CD4-positive, alpha-beta T cell treated with Interleukin-15 for 1 hour (primary cell): Measurements from ENCODE around the gene PPFIA4.
A peak's percentile ranks its signal among the peaks of the same experiment; 100 is the strongest.
"Not testable (repeated sequence)": the region's sequence is repeated elsewhere in the genome, so short reads cannot be mapped to it uniquely, and the experiment has no call there.

Experiments used
- DNase-seq: peaks from one replicate; pipeline ENCODE4 v3.0.0-alpha.2; 2020

PPFIA4 gene

DNA sequence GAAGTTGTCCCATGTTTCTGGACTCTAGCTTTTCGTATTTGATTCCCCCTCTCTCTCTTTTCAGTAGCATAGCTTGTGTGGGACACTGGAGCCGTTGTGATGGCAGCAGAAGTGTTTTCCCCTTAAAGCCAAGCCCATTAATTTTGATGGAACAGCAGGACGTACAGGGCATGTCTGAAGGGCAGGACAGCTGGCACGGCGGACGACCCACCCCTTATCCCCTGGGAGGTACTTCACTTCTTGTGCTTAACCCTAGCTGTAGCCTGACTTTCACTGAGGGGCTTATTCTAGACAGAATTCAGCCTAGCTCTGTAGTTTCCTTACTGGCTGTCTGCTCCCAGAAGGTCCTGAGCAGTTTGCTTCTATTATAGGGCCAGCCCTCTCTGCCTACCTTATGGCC lies 8.6 kb upstream of the PPFIA4 start:
- DNase-seq, result no peak

DNA sequence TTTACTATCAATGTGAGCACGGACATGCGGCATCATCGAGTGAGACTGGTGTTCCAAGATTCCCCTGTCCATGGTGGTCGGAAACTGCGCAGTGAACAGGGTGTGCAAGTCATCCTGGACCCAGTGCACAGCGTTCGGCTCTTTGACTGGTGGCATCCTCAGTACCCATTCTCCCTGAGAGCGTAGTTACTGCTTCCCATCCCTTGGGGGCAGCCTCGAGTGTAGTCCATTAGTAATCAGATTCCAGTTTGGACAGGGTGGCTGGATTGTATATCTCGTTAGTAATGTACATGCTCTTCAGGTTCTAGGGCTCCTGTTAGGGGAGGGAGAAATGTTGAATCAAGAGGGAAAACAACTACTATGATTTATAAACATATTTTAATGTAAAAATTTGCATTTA lies 3.4 kb upstream of the PPFIA4 start:
- DNase-seq, result not testable (repeated sequence)

DNA sequence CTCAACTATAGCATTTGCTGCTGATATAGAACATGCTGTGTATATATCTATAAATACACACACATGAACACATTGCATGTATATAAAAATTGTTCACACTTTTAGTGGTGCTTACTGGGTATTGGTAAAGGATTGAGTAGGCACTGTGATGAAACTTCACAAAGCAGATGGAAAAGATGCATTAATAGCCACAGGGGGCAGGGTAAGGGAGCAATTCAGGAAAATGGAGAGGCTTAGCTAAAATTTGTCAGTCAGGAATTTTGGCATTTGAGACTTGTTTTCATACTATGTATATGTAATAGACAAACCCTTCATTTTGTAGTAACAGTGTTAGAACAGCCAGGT lies 633 bp upstream of the PPFIA4 start:
- no peak for DNase-seq

DNA sequence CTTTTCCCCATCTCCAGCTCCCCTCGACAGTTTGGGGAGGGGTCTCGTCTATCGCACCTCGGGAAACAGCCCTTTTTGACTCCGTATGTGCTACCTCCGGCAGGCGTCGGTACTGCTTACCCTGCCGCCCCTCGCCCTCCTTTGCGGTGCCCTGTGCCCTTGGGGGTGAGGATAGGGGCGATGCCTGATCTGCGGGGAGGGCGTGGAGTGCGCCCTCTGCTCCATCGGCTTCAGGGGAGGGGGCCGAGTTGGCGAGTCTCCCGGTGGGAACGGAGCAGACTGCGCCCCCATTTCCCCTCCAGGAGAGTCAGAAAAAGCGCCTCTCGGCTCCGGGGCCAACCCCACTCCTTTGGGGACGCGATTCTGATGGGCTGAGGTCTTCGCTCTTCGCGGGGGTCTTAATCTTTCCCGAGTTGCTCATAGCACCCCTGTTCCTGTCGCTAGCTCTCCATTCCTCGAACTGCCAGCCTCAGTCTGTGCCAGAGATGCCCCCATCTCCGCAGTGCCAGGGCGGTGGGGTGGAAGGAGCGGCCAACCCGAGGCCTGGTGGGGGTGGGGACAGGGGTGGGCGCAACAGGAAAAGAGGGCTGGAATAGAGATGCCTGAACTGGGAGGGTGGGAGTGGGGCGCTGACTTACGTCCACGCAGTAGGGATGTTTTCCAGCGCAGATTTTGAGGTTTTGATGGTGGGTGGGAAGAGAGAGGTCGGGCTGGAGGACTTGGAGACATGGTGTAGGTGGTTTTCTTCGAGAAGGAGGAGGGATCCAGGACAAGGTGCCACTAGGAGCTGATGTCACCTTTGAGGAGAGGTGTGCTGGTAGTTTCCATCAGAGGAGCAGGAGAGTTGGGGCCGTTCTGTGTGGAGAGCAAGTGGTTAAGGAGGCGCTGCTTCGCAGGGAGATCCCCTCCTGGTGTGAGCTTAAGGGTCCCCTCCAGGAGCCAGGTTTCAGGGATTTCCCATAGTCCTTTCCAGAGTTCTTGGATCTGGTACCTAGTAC lies 674 bp downstream of the PPFIA4 start:
- no peak for DNase-seq

DNA sequence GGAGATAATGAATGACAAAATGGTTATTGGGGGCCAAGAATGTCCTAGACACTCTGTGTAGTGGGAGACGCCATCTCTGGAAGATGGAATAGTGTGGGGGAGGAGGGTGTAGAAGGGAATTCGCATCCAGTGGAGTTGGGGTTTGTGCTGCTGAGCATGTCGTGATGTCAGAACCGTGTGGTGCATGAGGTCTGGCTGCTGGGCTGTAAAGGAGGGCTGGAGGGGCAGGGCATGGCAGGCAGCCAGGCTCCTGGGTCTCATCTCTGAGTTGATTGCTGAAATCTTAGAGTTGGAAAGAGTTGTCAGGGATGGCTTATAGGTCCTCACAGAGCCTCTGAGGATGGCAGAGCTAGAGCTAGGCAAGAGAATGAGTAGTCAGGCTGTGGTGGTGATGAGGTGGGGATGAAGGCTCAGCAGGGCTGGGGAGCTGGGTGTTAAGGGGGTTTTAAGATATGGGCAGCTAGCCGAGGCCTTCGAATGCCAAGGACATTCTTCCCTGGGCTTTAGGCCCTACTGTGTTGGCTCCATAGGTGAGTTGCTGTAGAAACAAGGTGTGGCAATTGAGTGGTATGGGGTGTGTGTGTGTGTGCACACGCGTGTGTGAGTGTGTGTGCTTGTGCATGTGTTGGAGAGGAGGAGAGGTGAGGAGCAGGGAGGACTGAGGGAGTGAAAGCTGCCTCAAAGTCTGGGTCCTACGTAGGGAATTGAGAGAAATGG lies 1.9 kb downstream of the PPFIA4 start:
- no peak for DNase-seq

DNA sequence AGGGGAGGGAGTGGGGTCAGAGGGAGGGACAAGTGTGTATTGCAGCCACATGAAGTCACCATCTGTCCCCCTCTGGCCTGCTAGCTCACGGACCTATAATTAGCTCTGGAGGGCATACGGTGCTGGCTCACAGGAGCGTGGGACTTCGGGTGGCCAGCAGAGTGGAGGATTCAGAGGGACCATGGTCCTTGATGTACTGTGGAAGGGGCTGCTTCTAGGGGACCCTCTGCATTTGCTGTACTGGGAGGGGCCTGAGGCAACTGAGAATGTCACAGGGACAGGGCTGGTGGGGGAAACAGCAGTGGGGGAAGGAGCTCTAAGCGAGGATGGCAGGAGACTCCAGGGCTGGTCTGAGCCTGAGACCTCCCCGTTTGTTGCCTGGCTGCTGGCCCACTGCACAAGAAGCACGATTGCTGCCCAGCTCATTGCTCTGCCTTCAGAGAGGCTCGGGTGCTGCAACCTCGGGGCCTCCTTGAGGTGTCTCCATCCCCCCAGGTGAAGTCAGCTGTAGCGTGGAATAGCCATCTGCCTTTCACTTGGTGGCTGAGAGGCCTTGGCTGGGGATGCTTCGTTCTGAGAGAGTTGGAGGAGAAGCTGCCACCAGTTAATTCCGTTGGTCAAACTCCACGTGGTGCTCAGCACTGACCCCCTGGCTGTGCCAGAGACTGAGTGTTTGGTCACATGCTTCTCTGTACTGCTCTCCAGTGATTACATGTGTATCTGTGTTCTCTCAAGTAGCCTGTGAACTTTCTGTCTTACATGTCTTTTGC lies 2.7 kb downstream of the PPFIA4 start:
- DNase-seq, result no peak

DNA sequence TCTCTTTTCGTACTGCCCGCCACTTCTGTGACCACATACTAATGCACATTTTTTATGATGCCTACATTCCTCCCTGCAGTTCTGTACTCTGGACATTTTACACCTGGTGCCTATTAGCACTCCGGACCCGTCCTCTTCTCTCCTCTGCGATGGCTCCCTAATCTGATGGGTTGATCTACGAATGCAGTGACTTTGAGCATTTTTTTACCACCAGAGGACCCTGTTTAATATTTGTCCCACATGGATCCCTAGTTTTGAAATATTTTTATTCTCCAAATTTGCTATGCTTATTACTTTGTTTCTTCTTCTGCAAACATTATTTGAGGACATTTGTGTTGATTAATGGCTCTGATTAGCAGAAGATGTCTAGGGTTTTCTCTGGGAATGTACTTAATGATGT lies 5.2 kb downstream of the PPFIA4 start:
- no peak for DNase-seq

DNA sequence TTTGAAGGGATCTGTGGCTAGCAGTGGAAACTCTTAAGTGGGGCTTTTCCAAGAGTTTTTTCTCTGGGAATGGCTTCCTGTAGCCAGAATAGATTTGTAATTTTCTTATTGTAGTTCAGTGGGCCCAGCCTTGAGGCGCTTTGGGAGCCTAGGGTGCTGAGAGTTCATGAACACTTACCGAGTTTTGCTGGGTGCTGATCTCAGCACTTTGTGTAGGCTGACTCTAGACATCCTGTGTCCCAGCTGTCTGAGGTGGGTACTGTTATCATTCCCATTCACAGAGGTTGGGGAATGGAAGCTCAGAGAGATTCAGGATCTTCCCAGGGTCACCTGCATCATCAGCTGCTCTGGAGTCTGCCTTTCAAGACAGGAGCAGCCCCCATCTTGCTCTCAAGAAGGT lies 7.0 kb downstream of the PPFIA4 start:
- DNase-seq, result no peak

DNA sequence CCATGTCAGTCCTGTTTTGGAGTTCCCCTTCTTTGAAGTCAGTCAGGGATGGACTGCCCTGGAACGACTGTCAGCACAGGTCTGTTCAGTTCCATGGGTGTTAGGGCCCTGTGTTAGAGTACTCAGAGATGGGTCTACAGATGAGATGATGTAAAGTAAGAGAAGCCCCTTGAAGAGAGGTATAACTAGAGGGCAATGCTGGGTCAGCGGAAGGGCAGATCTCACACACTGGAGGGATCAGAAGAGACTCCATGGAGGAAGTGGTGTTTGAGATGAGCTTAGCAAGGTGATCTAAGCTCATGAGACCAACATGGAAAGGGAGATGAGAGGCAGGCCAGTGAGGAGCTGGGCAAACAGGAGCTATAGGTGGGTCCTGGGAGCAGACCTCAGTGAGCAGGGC lies 7.6 kb downstream of the PPFIA4 start:
- no peak for DNase-seq

DNA sequence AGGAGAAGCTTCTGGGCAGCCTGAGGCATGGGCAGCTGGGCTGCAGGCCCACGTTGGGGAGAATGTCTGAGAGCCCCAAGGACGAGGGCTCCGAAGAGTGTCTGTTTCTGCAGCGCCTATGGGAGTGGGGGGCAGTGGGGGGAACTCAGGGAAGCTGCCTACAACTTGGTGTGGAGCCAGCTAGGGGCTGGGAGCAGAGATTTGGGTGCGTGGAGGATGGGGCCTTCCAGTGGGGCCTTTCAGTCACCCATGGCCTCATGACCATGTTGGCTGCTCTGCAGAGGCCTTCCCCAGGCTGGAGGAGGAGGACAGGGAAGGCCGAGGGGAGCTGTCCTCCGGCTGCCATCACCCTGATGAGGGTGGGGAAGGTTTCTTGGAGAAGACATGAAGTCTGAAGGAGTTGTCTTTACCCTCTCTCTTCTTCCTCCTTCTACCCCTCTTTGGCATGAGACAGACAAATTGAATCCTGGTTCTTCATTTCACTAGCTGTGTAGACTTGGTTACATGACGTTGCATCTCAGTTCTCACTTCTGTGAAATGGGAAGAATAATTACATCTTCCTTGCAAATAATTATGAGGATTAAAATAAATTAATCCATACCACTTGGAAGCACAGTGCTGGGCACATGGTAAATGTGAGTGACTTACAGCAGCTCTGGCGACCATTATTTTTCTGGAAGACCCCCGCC lies 8.3 kb downstream of the PPFIA4 start:
- DNase-seq, result no peak

DNA sequence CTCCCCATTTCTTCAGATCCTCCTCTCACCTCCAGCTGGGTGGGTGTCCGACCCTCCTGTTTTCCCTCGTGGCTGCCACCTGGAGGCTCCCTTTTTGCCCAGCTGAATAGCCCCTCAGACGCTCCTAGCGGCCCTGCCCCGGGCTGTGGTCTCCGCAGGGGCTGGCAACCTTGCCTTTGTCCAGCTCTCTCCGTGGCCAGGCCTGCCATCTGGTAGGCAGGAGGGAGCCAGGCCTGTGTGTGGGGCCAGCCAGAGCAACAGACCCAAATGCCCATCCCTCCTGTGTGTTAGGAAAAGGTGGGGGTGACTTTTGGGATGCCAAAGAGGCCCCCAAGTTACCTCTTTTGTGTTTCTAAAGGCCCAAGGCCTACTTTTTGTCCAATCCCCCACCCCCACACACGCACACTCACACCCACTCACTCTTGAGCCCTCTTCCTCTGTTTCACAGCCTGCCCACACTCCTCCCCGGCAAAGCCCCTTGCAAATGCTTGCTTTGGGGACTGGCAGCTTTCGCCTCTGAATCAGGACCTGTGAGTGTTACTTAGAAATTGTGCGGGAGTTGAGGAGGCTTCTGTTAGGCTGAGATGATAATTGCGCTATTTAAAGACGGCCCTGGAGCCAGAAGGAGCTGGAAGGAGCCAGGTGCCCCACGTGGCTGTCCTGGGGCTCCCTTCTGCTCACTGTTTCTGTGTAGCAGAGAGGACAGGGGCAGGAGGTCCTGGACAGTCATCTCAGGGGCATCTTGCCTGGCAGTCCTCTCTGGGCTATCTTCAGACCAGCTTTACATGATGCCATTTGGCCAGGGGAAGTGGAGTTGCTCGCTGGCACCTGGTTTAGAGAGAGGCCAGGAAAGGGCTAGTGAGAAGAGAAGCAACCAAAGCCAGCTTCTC lies 9.1 kb downstream of the PPFIA4 start:
- DNase-seq, result no peak

DNA sequence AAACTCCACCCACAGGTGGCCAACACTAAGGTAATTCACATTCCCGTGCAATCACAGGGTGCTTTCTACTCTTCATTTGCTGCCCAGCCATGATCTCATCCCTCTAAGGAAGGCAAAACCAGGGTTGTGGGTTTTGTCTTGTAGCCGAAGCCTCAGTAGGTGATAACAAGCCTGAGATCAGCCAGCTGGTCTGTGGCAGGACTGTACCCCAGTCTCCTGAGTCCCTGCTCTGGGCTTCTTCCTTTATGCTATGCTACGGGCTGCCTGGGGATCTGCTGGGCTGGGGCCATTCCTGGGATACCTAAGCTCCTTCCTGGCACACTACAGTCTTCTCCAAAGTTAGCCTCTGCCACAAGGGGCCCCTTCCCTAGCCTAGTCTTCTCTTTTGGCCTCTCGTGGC lies 9.8 kb downstream of the PPFIA4 start:
- no peak for DNase-seq

DNA sequence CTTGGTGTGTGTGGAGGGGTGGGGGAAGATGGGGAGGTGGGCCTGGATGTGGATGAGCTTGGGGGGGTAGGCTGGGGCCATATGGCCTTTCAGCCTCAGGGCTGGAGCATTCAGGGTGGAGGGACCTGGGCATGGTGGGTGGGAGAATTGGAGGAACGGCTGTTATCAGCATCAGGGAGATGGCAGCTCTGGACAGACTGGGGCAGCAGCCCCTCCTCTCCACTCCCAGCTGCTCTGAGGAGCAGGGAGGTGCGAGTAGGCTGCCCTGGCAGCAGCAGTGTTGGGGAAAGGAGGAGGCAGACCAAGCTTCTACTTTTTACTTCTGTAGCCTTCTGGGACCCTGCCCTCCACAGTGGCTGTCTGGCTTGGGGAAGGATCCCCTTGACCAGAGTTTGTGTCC lies 10.2 kb downstream of the PPFIA4 start:
- DNase-seq, result no peak

DNA sequence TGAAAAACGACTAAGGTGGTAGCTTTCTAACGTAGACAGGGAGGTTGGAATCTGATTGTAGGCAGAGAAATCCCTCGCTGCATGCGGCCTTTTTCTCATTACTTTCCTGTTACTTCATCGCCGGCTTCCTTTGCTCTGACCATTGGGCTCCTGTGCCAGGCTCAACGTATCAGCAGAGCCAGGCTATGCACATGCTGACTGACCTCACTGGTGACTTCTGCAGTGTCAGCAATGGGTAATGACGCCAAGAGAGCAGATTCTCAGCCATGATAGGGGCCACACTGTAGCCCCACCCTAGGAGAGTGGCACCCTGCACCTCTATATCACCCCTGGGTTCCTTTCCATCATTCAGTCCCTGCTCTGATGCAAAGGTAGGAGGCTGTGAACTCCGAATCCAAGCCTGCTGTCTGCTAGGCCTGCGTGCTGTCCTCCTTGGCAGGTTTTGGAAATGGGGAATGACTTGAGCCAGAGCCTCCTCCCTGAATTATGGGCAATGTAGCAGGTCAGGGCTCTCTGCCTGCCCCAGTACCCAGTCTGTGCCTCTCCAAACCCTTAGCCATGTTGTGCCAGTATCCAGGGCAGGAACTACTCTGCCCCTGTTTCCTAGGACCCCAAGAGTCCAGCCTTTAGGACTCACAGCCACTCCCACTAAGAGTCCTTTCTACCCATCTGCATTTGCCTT lies 11.4 kb downstream of the PPFIA4 start:
- no peak for DNase-seq

DNA sequence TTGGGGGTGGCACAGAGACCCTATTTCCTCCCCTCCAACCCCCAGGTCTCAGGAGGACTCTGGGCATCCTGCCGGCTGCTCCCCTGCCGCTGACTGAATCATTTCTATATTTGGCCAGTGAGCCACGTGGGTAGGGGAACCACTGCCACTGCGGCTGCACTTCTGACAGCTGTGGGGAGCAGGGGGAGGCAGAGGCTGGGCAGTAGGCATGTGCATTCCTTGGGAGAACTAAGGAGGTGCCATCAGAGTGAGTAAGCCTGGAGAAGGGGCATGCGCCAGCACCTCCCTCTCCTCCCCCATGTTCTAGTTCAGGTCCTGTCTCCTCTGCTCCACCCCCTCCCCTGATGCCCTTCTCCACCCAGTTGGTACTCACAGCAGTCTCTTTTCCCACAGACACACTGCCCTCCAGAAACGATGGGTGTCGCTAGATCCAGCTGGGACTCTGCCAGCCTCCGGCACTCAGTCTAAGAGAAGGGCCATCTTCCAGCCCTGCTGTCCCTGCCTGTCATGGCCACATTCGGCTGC lies 12.0 kb downstream of the PPFIA4 start:
- no peak for DNase-seq

DNA sequence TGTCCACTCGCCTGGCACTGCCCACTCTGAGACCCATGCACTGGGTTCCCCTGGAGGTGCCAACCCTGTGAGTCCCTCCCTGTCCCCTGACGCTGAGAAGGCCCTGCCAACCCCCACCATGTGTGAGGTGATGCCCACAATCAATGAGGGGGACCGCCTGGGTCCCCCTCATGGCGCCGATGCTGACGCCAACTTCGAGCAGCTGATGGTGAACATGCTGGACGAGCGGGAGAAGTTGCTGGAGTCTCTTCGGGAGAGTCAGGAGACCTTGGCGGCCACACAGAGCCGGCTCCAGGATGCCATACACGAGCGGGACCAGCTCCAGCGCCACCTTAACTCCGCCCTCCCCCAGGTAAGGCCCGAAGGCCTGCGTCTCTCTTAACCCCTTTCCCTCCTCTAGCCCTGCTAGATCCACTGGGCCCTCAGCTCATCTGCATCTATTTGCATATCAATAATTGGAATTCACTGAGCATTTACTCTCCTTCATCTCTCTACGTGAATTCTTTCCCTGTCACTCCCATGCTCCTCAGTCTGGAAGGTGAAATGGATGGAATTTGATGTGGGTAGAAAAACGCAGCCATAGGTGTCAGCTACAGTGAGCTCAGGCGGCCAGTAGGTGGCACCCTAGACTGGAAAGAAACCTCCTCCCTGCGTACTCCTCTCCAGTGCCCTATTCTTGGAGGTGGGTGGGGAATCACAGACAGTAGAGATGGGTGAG lies 12.8 kb downstream of the PPFIA4 start:
- DNase-seq, result peak; percentile 58

DNA sequence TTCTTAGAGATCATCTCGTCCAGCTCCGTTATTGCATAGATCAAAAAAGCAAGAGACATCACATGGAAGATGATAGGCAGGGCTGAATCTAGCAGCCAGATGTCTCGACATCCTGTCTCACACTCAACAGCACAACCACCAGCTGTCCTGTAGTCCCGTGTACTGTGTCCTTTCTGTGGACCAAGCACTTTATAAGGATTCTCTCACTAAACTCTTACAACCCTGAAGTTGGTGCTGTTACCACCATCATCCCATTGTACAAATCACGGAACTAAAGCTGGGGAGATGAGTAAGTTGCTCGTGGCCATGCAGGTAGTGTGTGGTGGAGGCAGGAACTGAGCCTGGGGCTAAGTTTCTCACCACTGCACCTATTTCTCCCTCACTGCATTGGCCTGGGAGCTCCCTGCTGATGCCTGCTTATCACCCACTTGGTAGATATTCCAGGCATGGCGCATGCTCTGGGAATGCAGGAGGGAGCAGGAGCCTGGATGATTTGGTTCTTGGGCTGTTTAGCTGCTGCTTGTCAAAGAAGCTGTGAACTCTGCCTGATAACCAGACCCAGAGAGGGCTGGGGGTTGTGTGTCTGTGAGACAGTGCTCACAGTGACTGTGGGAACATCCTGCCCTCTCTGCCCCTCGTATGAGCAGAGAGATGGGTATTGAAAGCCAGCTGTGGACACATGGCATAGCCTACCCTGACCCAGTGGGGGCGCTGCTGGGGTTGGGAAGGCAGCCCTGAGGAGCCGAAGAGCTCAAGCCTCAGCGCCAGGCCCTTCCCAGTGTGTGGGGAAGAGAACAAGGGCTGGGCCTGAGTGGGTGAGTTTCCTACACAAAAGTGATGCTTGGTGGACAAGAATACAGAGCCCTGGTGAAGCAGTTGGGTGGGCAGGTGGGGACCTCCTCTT lies 13.6 kb downstream of the PPFIA4 start:
- DNase-seq, result no peak

DNA sequence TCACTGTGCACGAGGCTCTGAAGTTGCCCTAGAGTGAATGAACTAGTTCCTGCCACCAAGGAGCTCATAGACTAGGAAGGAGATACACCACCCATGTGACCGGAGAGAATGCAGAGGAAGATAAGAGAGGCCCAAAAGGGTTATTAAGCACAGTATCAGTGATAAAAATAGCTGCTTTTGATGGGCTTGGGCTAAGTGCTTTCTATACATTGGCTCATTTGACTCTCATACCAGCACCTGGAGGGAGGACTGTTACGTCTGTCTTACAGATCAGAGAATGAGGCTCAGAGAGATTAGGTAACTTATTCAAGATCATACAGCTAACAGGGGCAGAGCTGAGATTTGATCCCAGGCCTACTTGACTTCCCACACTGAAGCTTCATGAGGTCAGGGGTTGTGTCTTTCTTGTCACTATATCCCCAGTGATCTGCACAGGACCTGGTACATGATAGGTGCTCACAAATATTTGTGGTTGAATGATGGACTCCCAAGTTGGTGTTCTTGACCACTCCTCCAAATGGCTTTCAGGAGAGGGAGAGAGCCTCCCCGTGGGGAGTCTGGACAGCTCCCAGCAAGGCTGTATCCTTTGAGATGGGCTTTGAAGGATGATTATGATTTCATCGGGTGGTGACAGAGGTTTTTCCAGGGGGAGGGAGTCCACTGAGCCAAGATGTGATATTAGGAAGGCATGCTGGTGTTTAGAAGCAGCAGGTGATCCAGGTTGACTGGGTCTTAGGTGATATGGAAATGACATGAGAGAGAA lies 14.4 kb downstream of the PPFIA4 start:
- no peak for DNase-seq
